H9 (cell line): Measurements from ENCODE around the gene TAS2R13. TPM values are rescaled to one million over a fixed set of nuclear protein-coding genes. Genes with fewer than 3 reads are reported as not detected.

Source experiments
- DNase-seq: peaks from one replicate; pipeline ENCODE4 v3.0.0-alpha.2; 2017
- H2AFZ ChIP-seq: one replicate; pipeline ENCODE4 v1.6.1; 2013; ENCODE audit warnings: mild to moderate bottlenecking, low read length, control low read depth, moderate library complexity
- H2AK5ac ChIP-seq: 2 replicates; pipeline ENCODE4 v1.6.1; 2013; ENCODE audit warnings: low read length, control low read depth, mixed read lengths; ENCODE audit not compliant: insufficient read length
- H2BK120ac ChIP-seq: one replicate; pipeline ENCODE4 v1.6.1; 2013; ENCODE audit warnings: low read depth, mild to moderate bottlenecking, low read length, control low read depth, inconsistent platforms; ENCODE audit not compliant: poor library complexity, severe bottlenecking
- H2BK12ac ChIP-seq: 2 replicates; pipeline ENCODE4 v1.6.1; 2013; ENCODE audit warnings: low read length, control low read depth, mixed read lengths, low read depth; ENCODE audit not compliant: insufficient read length
- H2BK15ac ChIP-seq: 2 replicates; pipeline ENCODE4 v1.6.1; 2013; ENCODE audit warnings: low read depth, low read length, control low read depth
- H2BK20ac ChIP-seq: one replicate; pipeline ENCODE4 v1.6.1; 2013; ENCODE audit warnings: low read depth, mild to moderate bottlenecking, low read length, control low read depth, inconsistent platforms; ENCODE audit not compliant: poor library complexity, severe bottlenecking
- H2BK5ac ChIP-seq: 2 replicates; pipeline ENCODE4 v1.6.1; 2013; ENCODE audit warnings: low read length, control low read depth, mixed read lengths; ENCODE audit not compliant: insufficient read length
- H3K14ac ChIP-seq: 2 replicates; pipeline ENCODE4 v1.6.1; 2013; ENCODE audit warnings: low read length, control low read depth; ENCODE audit not compliant: insufficient read depth
- H3K18ac ChIP-seq: 2 replicates; pipeline ENCODE4 v1.6.1; 2013; ENCODE audit warnings: low read depth, mild to moderate bottlenecking, mixed read lengths, low read length, control low read depth; ENCODE audit not compliant: insufficient read length
- H3K23ac ChIP-seq: 2 replicates; pipeline ENCODE4 v1.6.1; 2013; ENCODE audit warnings: low read length, control low read depth, mixed read lengths, low read depth; ENCODE audit not compliant: insufficient read length
- H3K23me2 ChIP-seq: 2 replicates; pipeline ENCODE4 v1.6.1; 2013; ENCODE audit warnings: low read depth, mild to moderate bottlenecking, mixed read lengths, low read length, control low read depth; ENCODE audit not compliant: insufficient read length, poor library complexity, severe bottlenecking
- H3K27ac ChIP-seq: 2 replicates; pipeline ENCODE4 v1.5.1; 2013; ENCODE audit warnings: low read length, control low read depth, mixed read lengths, low read depth; ENCODE audit not compliant: insufficient read length
- H3K27me3 ChIP-seq: 2 replicates; pipeline ENCODE4 v1.6.1; 2013; ENCODE audit warnings: low read length, control low read depth, inconsistent platforms; ENCODE audit not compliant: insufficient read depth
- H3K4ac ChIP-seq: 2 replicates; pipeline ENCODE4 v1.6.1; 2013; ENCODE audit warnings: low read depth, mild to moderate bottlenecking, control low read depth, inconsistent platforms, low read length, moderate library complexity
- H3K4me1 ChIP-seq: 2 replicates; pipeline ENCODE4 v1.6.1; 2013; ENCODE audit warnings: low read length, control low read depth, inconsistent platforms; ENCODE audit not compliant: insufficient read depth
- H3K4me2 ChIP-seq: 2 replicates; pipeline ENCODE4 v1.6.1; 2013; ENCODE audit warnings: low read length, control low read depth, mixed read lengths; ENCODE audit not compliant: insufficient read length, insufficient read depth
- H3K56ac ChIP-seq: 2 replicates; pipeline ENCODE4 v1.6.1; 2013; ENCODE audit warnings: low read depth, mild to moderate bottlenecking, mixed read lengths, low read length, control low read depth; ENCODE audit not compliant: insufficient read length
- H3K79me1 ChIP-seq: 2 replicates; pipeline ENCODE4 v1.6.1; 2013; ENCODE audit warnings: low read depth, mild to moderate bottlenecking, moderate library complexity, low read length, control low read depth, inconsistent platforms; ENCODE audit not compliant: insufficient read depth, poor library complexity, severe bottlenecking
- H3K79me2 ChIP-seq: 2 replicates; pipeline ENCODE4 v1.6.1; 2013; ENCODE audit warnings: low read length, control low read depth, inconsistent platforms; ENCODE audit not compliant: insufficient read depth
- H3K9ac ChIP-seq: 2 replicates; pipeline ENCODE4 v1.6.1; 2013; ENCODE audit warnings: low read length, control low read depth, mixed read lengths; ENCODE audit not compliant: insufficient read length; ENCODE audit errors: extremely low read depth
- H3K9me3 ChIP-seq: one replicate; pipeline ENCODE4 v1.6.1; 2013; ENCODE audit warnings: low read depth, low read length, inconsistent platforms; ENCODE audit not compliant: control insufficient read depth
- H3T11ph ChIP-seq: one replicate; pipeline ENCODE4 v1.6.1; 2013; ENCODE audit warnings: mild to moderate bottlenecking, low read length, control low read depth, inconsistent platforms
- H4K20me1 ChIP-seq: one replicate; pipeline ENCODE4 v1.6.1; 2013; ENCODE audit not compliant: control insufficient read depth, insufficient read length, insufficient read depth
- H4K5ac ChIP-seq: 2 replicates; pipeline ENCODE4 v1.6.1; 2013; ENCODE audit warnings: low read depth, mild to moderate bottlenecking, mixed read lengths, low read length, control low read depth; ENCODE audit not compliant: insufficient read length
- H4K8ac ChIP-seq: replicated peaks from 2 replicates; pipeline ENCODE4 v1.6.1; 2013; ENCODE audit warnings: low read length, control low read depth, mixed read lengths, low read depth; ENCODE audit not compliant: insufficient read length
- H4K91ac ChIP-seq: 2 replicates; pipeline ENCODE4 v1.6.1; 2013; ENCODE audit warnings: low read depth, mild to moderate bottlenecking, moderate library complexity, mixed read lengths, low read length, control low read depth; ENCODE audit not compliant: insufficient read length
- H3K27ac Mint-ChIP-seq, 3 experiments: 2 replicates in 2 of 3; 3 replicates in 1 of 3; pipeline ENCODE4 v1.8.0; 2020 to 2021; ENCODE audit warnings: mixed read lengths in 3 of 3, mild to moderate bottlenecking in 1 of 3, moderate library complexity in 1 of 3
- H3K27me3 Mint-ChIP-seq: 2 replicates; pipeline ENCODE4 v1.8.0; 2021; ENCODE audit warnings: low read depth, mild to moderate bottlenecking, moderate library complexity, mixed read lengths
- H3K36me3 Mint-ChIP-seq, 3 experiments: 2 replicates in 2 of 3; 3 replicates in 1 of 3; pipeline ENCODE4 v1.8.0; 2020 to 2021; ENCODE audit warnings: low read depth in 3 of 3, mixed read lengths in 3 of 3; ENCODE audit not compliant: insufficient read depth in 1 of 3
- H3K4me1 Mint-ChIP-seq, 2 experiments: 2 replicates each; pipeline ENCODE4 v1.8.0; 2020; ENCODE audit warnings: mixed read lengths in 2 of 2
- H3K4me3 Mint-ChIP-seq, 2 experiments: 2 replicates in 1 of 2; 3 replicates in 1 of 2; pipeline ENCODE4 v1.8.0; 2020 to 2021; ENCODE audit warnings: mild to moderate bottlenecking in 2 of 2, mixed read lengths in 2 of 2, moderate library complexity in 1 of 2
- H3K9me3 Mint-ChIP-seq, 2 experiments: 2 replicates in 1 of 2; 3 replicates in 1 of 2; pipeline ENCODE4 v1.8.0; 2020; ENCODE audit warnings: mild to moderate bottlenecking in 2 of 2, mixed read lengths in 2 of 2, moderate library complexity in 1 of 2
- WGBS: extraction: QIAGEN DNeasy Blood & Tissue Kit; methylation state at CpG from one replicate; pipeline ENCODE4 v1.1.7; 2013; ENCODE audit warnings: missing lambda C conversion rate, low lambda C conversion rate, mixed read lengths; ENCODE audit not compliant: insufficient read length; ENCODE audit errors: extremely low coverage; 5-methylcytosine and 5-hydroxymethylcytosine counted together
- total RNA-seq: library from RNA; stranded (reverse); gene quantifications from 2 replicates; pipeline ENCODE4 v1.2.1, GENCODE V29; 2021
- TF ChIP-seq, protein P1 (sequence below): fragments of 200-600 bp; sonication (generic); conservative IDR thresholded peaks from 3 replicates; pipeline ENCODE4 v1.8.0; 2021; ENCODE audit warnings: antibody characterized with exemption, mild to moderate bottlenecking

TAS2R13 gene
- total RNA-seq, 1 experiment from 2014 or later = 0.50 TPM

DNA sequence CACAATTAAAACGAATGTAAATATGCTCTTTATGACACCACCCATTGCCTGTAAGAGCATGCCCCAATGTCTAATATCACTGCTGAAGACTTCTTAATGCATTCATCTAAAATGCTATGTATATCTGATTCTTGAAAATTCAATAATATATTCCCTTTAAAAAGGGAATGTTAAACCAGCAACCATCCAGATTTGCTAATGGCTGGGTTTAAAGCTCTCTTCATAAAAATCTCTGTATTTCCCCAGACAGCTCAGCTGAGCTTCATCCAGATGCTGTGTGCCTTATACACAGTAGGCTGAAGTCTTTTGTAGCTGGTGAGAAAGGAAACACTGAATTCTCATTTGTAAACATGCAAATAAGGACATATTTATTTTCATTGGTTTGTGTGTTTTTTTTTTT is 29.8 kb upstream of the TAS2R13 start, which contains the start of gene TAS2R14:
Gene TAS2R14 (minus strand): TSS at position 101 of the 400 bp plus-strand sequence. CDS start 56 bp downstream, at position 45.
- Histone ChIP-seq H3K23me2 (no peaks in the 10 kb centered on the region), H2BK15ac (no peak within 1 kb of the TSS), H4K5ac (no peak within 1 kb of the TSS), H3K9ac (no peak within 1 kb of the TSS), H2AFZ (no peak within 1 kb of the TSS), H3K79me1 (no peaks in the 10 kb centered on the region), H3K56ac (no peak within 1 kb of the TSS), H3K23ac (no peak within 1 kb of the TSS), H3K27ac (no peak within 1 kb of the TSS), H3K9me3 (no peaks in the 10 kb centered on the region), H3K4ac (no peak within 1 kb of the TSS), H2BK20ac (no peak within 1 kb of the TSS), H4K20me1 (no peaks in the 10 kb centered on the region), H4K8ac (no peak within 1 kb of the TSS), H4K91ac (no peak within 1 kb of the TSS), H3K18ac (no peak within 1 kb of the TSS), H3K79me2 (no peaks in the 10 kb centered on the region), H2AK5ac (no peak within 1 kb of the TSS), H3K4me2 (no peak within 1 kb of the TSS), H2BK5ac (no peak within 1 kb of the TSS), H2BK12ac (no peak within 1 kb of the TSS), H3K14ac (no peak within 1 kb of the TSS), H3K4me1 (peaks cover 2% of the 10 kb centered on the region; the same call in 1 of the 2 replicates), H3K27me3 (no peaks in the 10 kb centered on the region), H2BK120ac (no peak within 1 kb of the TSS), H3T11ph (no peak within 1 kb of the TSS)
- no peak within 1 kb of the TSS; a peak in 2 of 7 replicates for H3K27ac Mint-ChIP-seq
- TF ChIP-seq, protein P1, sequence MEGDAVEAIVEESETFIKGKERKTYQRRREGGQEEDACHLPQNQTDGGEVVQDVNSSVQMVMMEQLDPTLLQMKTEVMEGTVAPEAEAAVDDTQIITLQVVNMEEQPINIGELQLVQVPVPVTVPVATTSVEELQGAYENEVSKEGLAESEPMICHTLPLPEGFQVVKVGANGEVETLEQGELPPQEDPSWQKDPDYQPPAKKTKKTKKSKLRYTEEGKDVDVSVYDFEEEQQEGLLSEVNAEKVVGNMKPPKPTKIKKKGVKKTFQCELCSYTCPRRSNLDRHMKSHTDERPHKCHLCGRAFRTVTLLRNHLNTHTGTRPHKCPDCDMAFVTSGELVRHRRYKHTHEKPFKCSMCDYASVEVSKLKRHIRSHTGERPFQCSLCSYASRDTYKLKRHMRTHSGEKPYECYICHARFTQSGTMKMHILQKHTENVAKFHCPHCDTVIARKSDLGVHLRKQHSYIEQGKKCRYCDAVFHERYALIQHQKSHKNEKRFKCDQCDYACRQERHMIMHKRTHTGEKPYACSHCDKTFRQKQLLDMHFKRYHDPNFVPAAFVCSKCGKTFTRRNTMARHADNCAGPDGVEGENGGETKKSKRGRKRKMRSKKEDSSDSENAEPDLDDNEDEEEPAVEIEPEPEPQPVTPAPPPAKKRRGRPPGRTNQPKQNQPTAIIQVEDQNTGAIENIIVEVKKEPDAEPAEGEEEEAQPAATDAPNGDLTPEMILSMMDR = no peak
- H3K36me3 Mint-ChIP-seq = peaks cover 3 to 18% (median 14%) of the 10 kb centered on the region in 3 experiments; a peak in 6 of 7 replicates
- H3K9me3 Mint-ChIP-seq = peaks cover 9% of the 10 kb centered on the region in 2 experiments; a peak in 4 of 5 replicates
- no peaks in the 10 kb centered on the region for H3K27me3 Mint-ChIP-seq
- H3K4me3 Mint-ChIP-seq = no peak within 1 kb of the TSS
- no peak for DNase-seq
- peaks cover 21 to 28% of the 10 kb centered on the region in 2 experiments for H3K4me1 Mint-ChIP-seq
- no CpG with 5 or more reads among the region's 1 CpG for WGBS
